HEK293T (cell line): ENCODE results near the gene INKA2.

Experiments
- CTCF ChIA-PET: fragments of 350-600 bp; formaldehyde crosslinking; extraction: SDS; loops from one replicate; lab custom pipeline; 2021; ENCODE audit warnings: antibody characterized with exemption, inconsistent platforms; lab: Yijun Ruan, JAX
- POLR2A ChIA-PET: fragments of 350-600 bp; formaldehyde crosslinking; extraction: SDS; loops from one replicate; lab custom pipeline; 2020; ENCODE audit warnings: antibody characterized with exemption, inconsistent platforms; lab: Yijun Ruan, JAX
- DNase-seq: peaks from one replicate; pipeline ENCODE4 v3.0.0; 2012; ENCODE audit warnings: mixed read lengths; ENCODE audit errors: extremely low spot score
- ARNT ChIP-seq: fragments of 450-650 bp; IDR thresholded peaks from 2 replicates; pipeline ENCODE4 v1.6.1; 2017; ENCODE audit warnings: mild to moderate bottlenecking
- BHLHE40 ChIP-seq: fragments of 450-650 bp; IDR thresholded peaks from 2 replicates; pipeline ENCODE4 v1.6.1; 2016; ENCODE audit warnings: mild to moderate bottlenecking, moderate library complexity, borderline replicate concordance
- CTBP1 ChIP-seq: fragments of 450-650 bp; IDR thresholded peaks from 2 replicates; pipeline ENCODE4 v1.6.1; 2016; ENCODE audit warnings: borderline replicate concordance
- ELF4 ChIP-seq: fragments of 450-650 bp; IDR thresholded peaks from 2 replicates; pipeline ENCODE4 v1.6.1; 2017; ENCODE audit warnings: antibody characterized with exemption
- FOXA1 ChIP-seq: fragments of 450-650 bp; IDR thresholded peaks from 2 replicates; pipeline ENCODE4 v1.6.1; 2016; ENCODE audit warnings: mild to moderate bottlenecking
- FOXK2 ChIP-seq: fragments of 450-650 bp; IDR thresholded peaks from 2 replicates; pipeline ENCODE4 v1.6.1; 2016; ENCODE audit warnings: mild to moderate bottlenecking
- FOXM1 ChIP-seq: fragments of 450-650 bp; IDR thresholded peaks from 2 replicates; pipeline ENCODE4 v1.6.1; 2017; ENCODE audit warnings: mild to moderate bottlenecking, borderline replicate concordance
- HDGF ChIP-seq: fragments of 450-650 bp; IDR thresholded peaks from 2 replicates; pipeline ENCODE4 v1.6.1; 2017; ENCODE audit warnings: antibody characterized with exemption, borderline replicate concordance
- L3MBTL2 ChIP-seq: fragments of 450-650 bp; conservative IDR thresholded peaks from 2 replicates; pipeline ENCODE4 v1.6.1; 2016; ENCODE audit warnings: mild to moderate bottlenecking
- LEF1 ChIP-seq: fragments of 450-650 bp; IDR thresholded peaks from 2 replicates; pipeline ENCODE4 v1.6.1; 2017; ENCODE audit warnings: mild to moderate bottlenecking, borderline replicate concordance
- NFRKB ChIP-seq: fragments of 450-650 bp; IDR thresholded peaks from 2 replicates; pipeline ENCODE4 v1.6.1; 2016; ENCODE audit warnings: mild to moderate bottlenecking, moderate library complexity
- SP1 ChIP-seq: fragments of 450-650 bp; IDR thresholded peaks from 2 replicates; pipeline ENCODE4 v1.6.1; 2017
- SUZ12 ChIP-seq: fragments of 450-650 bp; IDR thresholded peaks from 2 replicates; pipeline ENCODE4 v1.6.1; 2016; ENCODE audit warnings: mild to moderate bottlenecking
- TARDBP ChIP-seq: fragments of 450-650 bp; IDR thresholded peaks from 2 replicates; pipeline ENCODE4 v1.6.1; 2016
- ZNF384 ChIP-seq: fragments of 450-650 bp; IDR thresholded peaks from 2 replicates; pipeline ENCODE4 v1.6.1; 2016
- TF ChIP-seq, protein P1 (sequence below): fragments of 450-650 bp; IDR thresholded peaks from 2 replicates; pipeline ENCODE4 v1.6.1; 2016

The INKA2 gene

DNA sequence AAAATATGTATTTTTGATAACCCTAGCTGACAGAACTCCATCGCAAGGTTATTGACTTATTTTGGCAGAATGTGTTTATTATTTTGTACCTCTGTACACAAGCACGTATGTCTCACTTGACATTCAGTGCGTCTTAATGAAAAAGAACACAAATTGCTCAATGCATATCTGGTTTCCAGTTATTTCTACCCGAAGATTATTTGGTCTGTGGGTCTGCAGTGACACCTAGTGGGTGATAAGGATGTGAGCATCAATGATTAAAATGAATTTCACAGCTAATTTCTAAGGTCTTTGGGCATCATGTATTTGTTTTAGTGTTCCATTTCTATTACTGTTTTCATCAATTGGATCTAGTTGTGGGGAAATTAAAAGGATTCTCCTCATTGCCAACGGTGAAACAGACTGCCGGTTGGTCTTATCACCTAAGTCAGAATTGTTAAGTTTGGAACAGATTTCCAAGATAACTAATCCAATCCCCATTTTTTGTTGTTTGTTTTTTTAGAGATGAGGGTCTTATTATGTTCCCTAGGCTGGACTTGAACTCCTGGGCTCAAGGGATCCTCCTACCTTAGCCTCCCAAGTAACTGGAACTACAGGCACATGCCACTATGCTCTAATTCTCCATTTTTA, 30.4 kb upstream of the INKA2 start:
- ChIA-PET POLR2A (interaction anchor here (0.6 kb wide), 1 partner anchor 957 kb away, joined by 3 read pairs; no protein-coding TSS in a partner anchor), CTCF (interaction anchor here (0.6 to 4.1 kb wide), 7 partner anchors 9 to 885 kb away, joined by 3 to 28 read pairs (median 4); no protein-coding TSS in a partner anchor)
- peak; percentile 62 for DNase-seq
- TF ChIP-seq, protein P1, sequence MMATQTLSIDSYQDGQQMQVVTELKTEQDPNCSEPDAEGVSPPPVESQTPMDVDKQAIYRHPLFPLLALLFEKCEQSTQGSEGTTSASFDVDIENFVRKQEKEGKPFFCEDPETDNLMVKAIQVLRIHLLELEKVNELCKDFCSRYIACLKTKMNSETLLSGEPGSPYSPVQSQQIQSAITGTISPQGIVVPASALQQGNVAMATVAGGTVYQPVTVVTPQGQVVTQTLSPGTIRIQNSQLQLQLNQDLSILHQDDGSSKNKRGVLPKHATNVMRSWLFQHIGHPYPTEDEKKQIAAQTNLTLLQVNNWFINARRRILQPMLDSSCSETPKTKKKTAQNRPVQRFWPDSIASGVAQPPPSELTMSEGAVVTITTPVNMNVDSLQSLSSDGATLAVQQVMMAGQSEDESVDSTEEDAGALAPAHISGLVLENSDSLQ = no peak
- TF ChIP-seq L3MBTL2 (no peak), FOXA1 (no peak), SUZ12 (no peak), LEF1 (no peak), HDGF (no peak), BHLHE40 (no peak), FOXM1 (no peak), TARDBP (no peak), ZNF384 (no peak), SP1 (no peak)

DNA sequence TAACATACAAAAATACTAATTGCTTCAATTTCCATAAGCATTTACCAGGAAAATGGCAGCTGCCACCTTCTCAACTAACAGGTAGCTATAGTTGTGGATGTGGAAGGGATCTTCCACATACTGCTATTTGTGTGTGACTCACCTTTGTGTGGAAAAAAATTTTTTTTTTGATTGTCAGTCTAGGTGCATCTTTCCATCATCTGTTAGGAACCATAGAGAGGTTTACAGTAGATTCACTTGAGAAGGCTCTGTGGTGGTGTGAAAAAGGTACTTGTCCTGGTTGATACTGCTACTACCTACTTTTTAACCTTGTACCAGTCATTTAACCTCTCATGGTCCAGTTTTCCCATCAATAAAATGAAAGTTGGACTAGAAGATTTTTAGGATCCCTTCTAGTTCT, 29.4 kb upstream of the INKA2 start:
- ChIA-PET POLR2A (interaction anchor here (1.1 kb wide), 2 partner anchors 14 to 34 kb away, joined by 3 read pairs; no protein-coding TSS in a partner anchor), CTCF (interaction anchor here (1.2 to 4.1 kb wide), 6 partner anchors 8 to 287 kb away, joined by 3 to 28 read pairs (median 6); partner anchors contain the start of genes ADORA3 and TMIGD3)
- no peak for DNase-seq
- TF ChIP-seq SUZ12 = no peak
- TF ChIP-seq FOXM1 = no peak
- no peak for TF ChIP-seq TARDBP
- TF ChIP-seq ZNF384 = no peak
- no peak for TF ChIP-seq LEF1
- no peak for TF ChIP-seq L3MBTL2
- no peak for TF ChIP-seq HDGF
- no peak for TF ChIP-seq CTBP1
- no peak for TF ChIP-seq FOXK2
- no peak for TF ChIP-seq SP1
- no peak for TF ChIP-seq FOXA1
- TF ChIP-seq, protein P1 = no peak
- TF ChIP-seq NFRKB = no peak
- TF ChIP-seq ELF4 = no peak
- no peak for TF ChIP-seq BHLHE40
- TF ChIP-seq ARNT = no peak

- DNase-seq = no peak
- TF ChIP-seq LEF1 (no peak), CTBP1 (no peak), FOXK2 (no peak), SUZ12 (no peak), ELF4 (no peak), ZNF384 (no peak), L3MBTL2 (no peak)
- TF ChIP-seq, protein P1 = no peak
- ChIA-PET CTCF (interaction anchor here (1.0 to 4.1 kb wide), 5 partner anchors 11 to 286 kb away, joined by 3 to 28 read pairs (median 6); partner anchors contain the start of genes ADORA3 and TMIGD3), POLR2A (interaction anchor here (1.1 kb wide), 2 partner anchors 13 to 33 kb away, joined by 3 read pairs; no protein-coding TSS in a partner anchor)
Measured at GRCh38 chr1:111768023-111768422, 28.8 kb upstream of the INKA2 start.

GRCh38 chr1:111762332-111762731, 23.1 kb upstream of the INKA2 start:
- no peak for DNase-seq
- POLR2A ChIA-PET = no interaction called here
- TF ChIP-seq NFRKB (no peak), FOXA1 (no peak), ZNF384 (no peak), ARNT (no peak)
- CTCF ChIA-PET = no interaction called here

- no peak for DNase-seq
- ChIA-PET POLR2A (no interaction called here), CTCF (no interaction called here)
- TF ChIP-seq ARNT (no peak), SP1 (no peak), CTBP1 (no peak), L3MBTL2 (no peak), NFRKB (no peak), FOXA1 (no peak), FOXM1 (no peak), BHLHE40 (no peak)
- TF ChIP-seq, protein P1 = no peak
Measured at GRCh38 chr1:111761717-111762116, 22.5 kb upstream of the INKA2 start.

- TF ChIP-seq FOXK2 (no peak), HDGF (no peak)
- ChIA-PET CTCF (no interaction called here), POLR2A (no interaction called here)
- DNase-seq = no peak
Measured at GRCh38 chr1:111758373-111758772, 19.2 kb upstream of the INKA2 start.
